Calu3 (cell line): ENCODE data around the gene PEAK1. TPM values are rescaled to one million over a fixed set of nuclear protein-coding genes. Genes with fewer than 3 reads are reported as not detected.
A peak's percentile ranks its signal among the peaks of the same experiment; 100 is the strongest.

ENCODE experiments used
- BruUV-seq: library from RNA; stranded (reverse); fragments of 400-500 nt; replicated peaks from 2 replicates; lab custom pipeline; 2021; lab: Mats Ljungman, UMichigan
- CTCF ChIA-PET: fragments of 300-600 bp; sonication (Branson Sonifier 250); formaldehyde crosslinking; loops from one replicate; lab custom pipeline; 2022; ENCODE audit warnings: antibody characterized with exemption; lab: Charles Lee
- DNase-seq: peaks from one replicate; pipeline ENCODE4 v3.0.0; 2022
- H3K27ac Mint-ChIP-seq: one replicate; pipeline ENCODE4 v1.8.0; 2022; ENCODE audit warnings: mixed read lengths; ENCODE audit not compliant: unreplicated experiment
- H3K27me3 Mint-ChIP-seq: one replicate; pipeline ENCODE4 v1.8.0; 2022; ENCODE audit warnings: mixed read lengths; ENCODE audit not compliant: unreplicated experiment
- H3K36me3 Mint-ChIP-seq: one replicate; pipeline ENCODE4 v1.8.0; 2022; ENCODE audit warnings: mild to moderate bottlenecking, moderate library complexity, mixed read lengths; ENCODE audit not compliant: insufficient read depth, unreplicated experiment
- H3K4me1 Mint-ChIP-seq: one replicate; pipeline ENCODE4 v1.8.0; 2022; ENCODE audit warnings: mild to moderate bottlenecking, low read depth, mixed read lengths; ENCODE audit not compliant: unreplicated experiment
- H3K4me3 Mint-ChIP-seq: one replicate; pipeline ENCODE4 v1.8.0; 2022; ENCODE audit warnings: mild to moderate bottlenecking, low read depth, moderate library complexity, mixed read lengths; ENCODE audit not compliant: unreplicated experiment
- H3K9me3 Mint-ChIP-seq: one replicate; pipeline ENCODE4 v1.8.0; 2022; ENCODE audit warnings: low read depth, mixed read lengths; ENCODE audit not compliant: unreplicated experiment
- intact Hi-C: fragments of 100-400 bp; cut with micrococcal nuclease; formaldehyde crosslinking; loops from one replicate; pipeline ENCODE4 v1.10.0; 2022; ENCODE audit not compliant: unreplicated experiment
- total RNA-seq: library from RNA; stranded (reverse); gene quantifications from 2 replicates; pipeline ENCODE4 v1.2.3, GENCODE V29; 2022
- TF ChIP-seq, protein P1 (sequence below): fragments of 200-600 bp; IDR thresholded peaks from one replicate; pipeline ENCODE4 v1.8.0; 2022; ENCODE audit warnings: antibody characterized with exemption; ENCODE audit not compliant: unreplicated experiment

The PEAK1 gene
- total RNA-seq, 1 experiment from 2014 or later: 54.3 TPM

DNA sequence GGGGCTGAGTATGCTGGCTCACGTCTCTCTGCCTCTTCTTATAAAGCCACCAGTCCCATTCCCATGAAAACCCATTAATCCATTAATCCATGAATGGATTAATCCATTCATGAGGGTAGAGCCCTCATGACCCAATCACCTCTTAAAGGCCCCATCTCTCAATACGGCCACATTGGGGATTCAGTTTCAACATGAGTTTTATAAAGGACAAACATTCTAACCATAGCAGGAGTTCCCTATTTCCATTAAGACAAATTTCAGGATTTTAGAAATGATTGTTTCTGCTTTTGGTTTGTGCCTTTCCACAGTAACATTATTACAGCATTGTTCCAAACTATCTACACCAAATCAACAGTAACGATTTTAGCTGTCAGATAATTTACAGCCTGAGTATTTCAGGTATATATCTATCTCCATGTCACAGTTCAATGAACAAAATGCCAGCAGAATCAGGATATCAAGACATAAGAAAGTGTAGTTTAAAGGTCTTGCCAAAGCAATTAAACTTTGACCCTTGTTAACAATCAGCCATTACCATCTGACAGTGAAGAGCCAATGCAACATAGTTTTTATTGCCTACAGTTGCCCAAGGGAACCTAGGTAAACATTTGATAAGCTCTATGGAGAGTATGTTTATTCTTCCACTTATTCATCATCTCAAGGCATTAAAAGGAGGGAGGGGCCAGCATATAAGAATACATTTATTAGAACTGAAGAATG, 352.8 kb downstream of the PEAK1 start:
- BruUV-seq: no TSS peak
- DNase-seq: peak; percentile 43
- Mint-ChIP-seq H3K4me1 (peaks cover 83% of the 10 kb centered on the region), H3K27ac (peak overlapping the region; percentile 95), H3K27me3 (peaks cover 6% of the 10 kb centered on the region), H3K9me3 (no peaks in the 10 kb centered on the region), H3K36me3 (peaks cover 49% of the 10 kb centered on the region), H3K4me3 (peak overlapping the region; percentile 84)
- TF ChIP-seq, protein P1, sequence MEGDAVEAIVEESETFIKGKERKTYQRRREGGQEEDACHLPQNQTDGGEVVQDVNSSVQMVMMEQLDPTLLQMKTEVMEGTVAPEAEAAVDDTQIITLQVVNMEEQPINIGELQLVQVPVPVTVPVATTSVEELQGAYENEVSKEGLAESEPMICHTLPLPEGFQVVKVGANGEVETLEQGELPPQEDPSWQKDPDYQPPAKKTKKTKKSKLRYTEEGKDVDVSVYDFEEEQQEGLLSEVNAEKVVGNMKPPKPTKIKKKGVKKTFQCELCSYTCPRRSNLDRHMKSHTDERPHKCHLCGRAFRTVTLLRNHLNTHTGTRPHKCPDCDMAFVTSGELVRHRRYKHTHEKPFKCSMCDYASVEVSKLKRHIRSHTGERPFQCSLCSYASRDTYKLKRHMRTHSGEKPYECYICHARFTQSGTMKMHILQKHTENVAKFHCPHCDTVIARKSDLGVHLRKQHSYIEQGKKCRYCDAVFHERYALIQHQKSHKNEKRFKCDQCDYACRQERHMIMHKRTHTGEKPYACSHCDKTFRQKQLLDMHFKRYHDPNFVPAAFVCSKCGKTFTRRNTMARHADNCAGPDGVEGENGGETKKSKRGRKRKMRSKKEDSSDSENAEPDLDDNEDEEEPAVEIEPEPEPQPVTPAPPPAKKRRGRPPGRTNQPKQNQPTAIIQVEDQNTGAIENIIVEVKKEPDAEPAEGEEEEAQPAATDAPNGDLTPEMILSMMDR: no peak
- CTCF ChIA-PET: interaction anchor here (1.1 kb wide), 2 partner anchors 12 to 35 kb away, joined by 3 read pairs; no protein-coding TSS in a partner anchor
- intact Hi-C loops: no loop called here

DNA sequence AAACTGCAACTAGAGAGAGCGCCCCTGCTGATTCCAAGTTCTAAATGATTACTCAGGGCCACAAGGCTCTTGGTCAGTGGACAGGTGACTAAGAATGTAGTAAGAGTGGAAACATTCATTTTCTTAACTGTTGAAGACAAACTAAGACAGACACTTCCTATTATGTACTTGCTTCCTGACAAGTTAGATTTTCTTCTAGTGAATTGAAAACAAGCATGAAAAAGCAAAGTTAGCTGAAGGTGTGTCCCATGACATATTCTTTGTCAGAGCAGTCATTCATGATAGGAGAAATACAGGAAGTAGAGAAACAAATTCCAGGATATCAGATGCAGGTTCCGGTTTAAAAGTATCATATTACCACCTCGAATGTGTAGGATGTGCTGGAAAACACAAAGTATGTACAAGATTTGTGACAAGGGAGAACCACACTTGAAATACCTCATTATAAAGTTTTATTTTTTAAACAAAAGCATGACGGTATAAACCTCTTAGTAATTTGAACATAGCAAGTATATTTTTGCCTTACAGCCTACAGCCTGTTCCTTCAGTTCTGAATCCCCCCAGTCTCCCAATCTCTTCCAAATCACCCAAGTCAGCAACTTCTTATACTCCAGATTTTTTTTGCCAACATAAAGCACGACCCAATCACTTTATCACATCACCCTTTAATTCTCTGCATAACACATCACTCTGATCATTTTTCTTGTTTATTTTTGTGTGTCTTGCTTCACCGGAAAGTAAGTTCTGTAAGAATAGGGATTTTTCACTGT, 355.2 kb downstream of the PEAK1 start:
- Mint-ChIP-seq H3K36me3 (peaks cover 28% of the 10 kb centered on the region), H3K9me3 (no peaks in the 10 kb centered on the region), H3K27me3 (no peaks in the 10 kb centered on the region), H3K4me1 (peaks cover 82% of the 10 kb centered on the region), H3K27ac (peak overlapping the region; percentile 69), H3K4me3 (peak overlapping the region; percentile 36)
- intact Hi-C loops: no loop called here
- no TSS peak for BruUV-seq
- DNase-seq: peak; percentile 46
- TF ChIP-seq, protein P1: no peak
- CTCF ChIA-PET: interaction anchor here (0.9 to 1.2 kb wide), 2 partner anchors 29 to 39 kb away, joined by 3 to 5 read pairs; no protein-coding TSS in a partner anchor

DNA sequence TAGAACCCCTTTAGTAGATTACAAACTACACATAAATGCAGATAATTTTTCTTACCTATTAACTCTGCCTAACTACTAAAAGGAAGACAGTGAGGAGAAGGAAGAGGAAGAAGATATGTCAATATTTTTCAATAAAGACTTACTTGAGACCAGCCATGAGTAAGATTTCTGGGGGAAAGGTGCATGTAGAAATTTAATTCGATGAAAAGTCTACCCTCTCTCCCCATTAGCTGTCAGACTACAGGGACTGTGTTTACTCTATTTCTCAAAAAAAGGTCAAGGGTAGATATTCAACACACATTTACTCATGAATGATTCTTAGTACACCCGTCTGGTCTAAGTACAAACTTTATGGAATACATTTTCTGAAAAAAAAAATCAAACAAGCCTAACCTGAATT, 355.8 kb downstream of the PEAK1 start:
- Mint-ChIP-seq H3K27me3 (no peaks in the 10 kb centered on the region), H3K27ac (peak overlapping the region; percentile 69), H3K4me3 (peak overlapping the region; percentile 42), H3K36me3 (peaks cover 21% of the 10 kb centered on the region), H3K9me3 (no peaks in the 10 kb centered on the region), H3K4me1 (peaks cover 77% of the 10 kb centered on the region)
- CTCF ChIA-PET: interaction anchor here (0.9 to 1.2 kb wide), 2 partner anchors 28 to 40 kb away, joined by 3 to 5 read pairs; no protein-coding TSS in a partner anchor
- DNase-seq: no peak
- intact Hi-C loops: no loop called here
- TF ChIP-seq, protein P1: no peak
- no TSS peak for BruUV-seq

DNA sequence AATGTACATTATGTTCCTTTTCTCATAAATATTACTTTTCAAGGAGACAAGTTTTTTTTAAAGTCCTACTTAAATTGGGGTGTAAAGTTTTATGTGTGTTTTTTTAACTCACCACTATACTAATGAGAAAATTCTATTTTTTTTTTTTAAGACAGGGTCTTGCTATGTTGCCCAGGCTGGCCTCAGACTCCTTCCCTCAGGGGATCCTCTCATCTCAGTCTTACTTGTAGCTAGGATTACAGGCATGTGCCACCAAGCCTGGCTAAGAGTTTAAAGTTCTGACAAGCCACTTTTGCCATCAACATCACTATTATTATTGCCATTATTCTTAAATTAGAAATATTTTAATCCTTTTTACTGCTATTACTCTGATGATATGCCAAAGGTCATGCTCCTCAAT, 356.7 kb downstream of the PEAK1 start:
- CTCF ChIA-PET: no interaction called here
- Mint-ChIP-seq H3K4me1 (peaks cover 76% of the 10 kb centered on the region), H3K27ac (peak overlapping the region; percentile 69)

More for the DNA sequence above, 356.7 kb downstream of the PEAK1 start:
- Mint-ChIP-seq H3K27me3 (no peaks in the 10 kb centered on the region), H3K4me3 (peak overlapping the region; percentile 42), H3K36me3 (peaks cover 16% of the 10 kb centered on the region), H3K9me3 (no peaks in the 10 kb centered on the region)
- BruUV-seq: no TSS peak
- DNase-seq: no peak
- TF ChIP-seq, protein P1: no peak
- intact Hi-C loops: no loop called here
